SK-N-SH (cell line): ENCODE measurements around the gene CENPN.

Experiments
- CTCF ChIP-seq: fragments of 200-600 bp; sonication (generic); IDR thresholded peaks from 2 replicates; pipeline ENCODE4 v1.6.1; 2017; ENCODE audit warnings: antibody characterized with exemption, mild to moderate bottlenecking, moderate library complexity
- EZH2phosphoT487 ChIP-seq: fragments of 200-600 bp; sonication (generic); IDR thresholded peaks from 2 replicates; pipeline ENCODE4 v1.6.1; 2017; ENCODE audit warnings: low read depth, mixed run types, mild to moderate bottlenecking, antibody characterized with exemption, moderate library complexity, borderline replicate concordance
- NRF1 ChIP-seq: IDR thresholded peaks from 2 replicates; pipeline ENCODE4 v1.6.1; 2012; ENCODE audit warnings: low read depth, mild to moderate bottlenecking, low read length
- YY1 ChIP-seq: IDR thresholded peaks from 2 replicates; pipeline ENCODE4 v1.4.0; 2012; ENCODE audit warnings: low read depth, mild to moderate bottlenecking
- TF ChIP-seq, protein P1 (sequence below): IDR thresholded peaks from 2 replicates; pipeline ENCODE4 v1.6.1; 2012; ENCODE audit warnings: mild to moderate bottlenecking, low read depth, low read length, moderate library complexity

DNA sequence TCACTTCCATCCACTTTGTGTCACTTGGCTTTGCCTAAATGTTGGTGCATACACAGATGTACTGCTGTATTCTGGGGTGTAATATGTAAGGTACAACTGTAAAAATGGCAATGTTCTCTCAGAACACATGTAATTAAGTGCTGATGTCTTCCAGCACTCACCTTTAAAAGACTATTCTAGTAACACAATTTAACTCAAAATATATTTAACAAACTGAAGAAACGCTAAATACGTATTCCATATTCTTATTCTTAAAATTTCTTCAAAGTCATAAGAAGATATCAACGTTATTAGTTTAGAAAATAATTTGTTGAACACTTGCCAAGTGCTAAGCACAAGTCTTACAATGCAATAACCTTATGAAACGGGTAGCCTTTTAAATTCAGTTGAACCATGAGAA lies 4.0 kb upstream of the CENPN start:
- TF ChIP-seq CTCF (no peak), NRF1 (no peak), EZH2phosphoT487 (no peak), YY1 (no peak)
- TF ChIP-seq, protein P1, sequence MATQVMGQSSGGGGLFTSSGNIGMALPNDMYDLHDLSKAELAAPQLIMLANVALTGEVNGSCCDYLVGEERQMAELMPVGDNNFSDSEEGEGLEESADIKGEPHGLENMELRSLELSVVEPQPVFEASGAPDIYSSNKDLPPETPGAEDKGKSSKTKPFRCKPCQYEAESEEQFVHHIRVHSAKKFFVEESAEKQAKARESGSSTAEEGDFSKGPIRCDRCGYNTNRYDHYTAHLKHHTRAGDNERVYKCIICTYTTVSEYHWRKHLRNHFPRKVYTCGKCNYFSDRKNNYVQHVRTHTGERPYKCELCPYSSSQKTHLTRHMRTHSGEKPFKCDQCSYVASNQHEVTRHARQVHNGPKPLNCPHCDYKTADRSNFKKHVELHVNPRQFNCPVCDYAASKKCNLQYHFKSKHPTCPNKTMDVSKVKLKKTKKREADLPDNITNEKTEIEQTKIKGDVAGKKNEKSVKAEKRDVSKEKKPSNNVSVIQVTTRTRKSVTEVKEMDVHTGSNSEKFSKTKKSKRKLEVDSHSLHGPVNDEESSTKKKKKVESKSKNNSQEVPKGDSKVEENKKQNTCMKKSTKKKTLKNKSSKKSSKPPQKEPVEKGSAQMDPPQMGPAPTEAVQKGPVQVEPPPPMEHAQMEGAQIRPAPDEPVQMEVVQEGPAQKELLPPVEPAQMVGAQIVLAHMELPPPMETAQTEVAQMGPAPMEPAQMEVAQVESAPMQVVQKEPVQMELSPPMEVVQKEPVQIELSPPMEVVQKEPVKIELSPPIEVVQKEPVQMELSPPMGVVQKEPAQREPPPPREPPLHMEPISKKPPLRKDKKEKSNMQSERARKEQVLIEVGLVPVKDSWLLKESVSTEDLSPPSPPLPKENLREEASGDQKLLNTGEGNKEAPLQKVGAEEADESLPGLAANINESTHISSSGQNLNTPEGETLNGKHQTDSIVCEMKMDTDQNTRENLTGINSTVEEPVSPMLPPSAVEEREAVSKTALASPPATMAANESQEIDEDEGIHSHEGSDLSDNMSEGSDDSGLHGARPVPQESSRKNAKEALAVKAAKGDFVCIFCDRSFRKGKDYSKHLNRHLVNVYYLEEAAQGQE = no peak
